HG02885 (cell line): ENCODE results near the gene MRPS6.

Experiments
- ATAC-seq: cut with Tn5 transposase; IDR thresholded peaks from one replicate; pipeline ENCODE4 v1.9.1; 2021; ENCODE audit warnings: mild to moderate bottlenecking; ENCODE audit not compliant: unreplicated experiment, poor library complexity

MRPS6 gene

GRCh38 chr21:34073032-34073748, at the start of gene MRPS6, which contains the start of gene SLC5A3:
MRPS6 (plus strand) TSS chr21:34073578; CDS start chr21:34073701, 123 bp downstream.
SLC5A3 (plus strand) TSS chr21:34073578; CDS start chr21:34095199, 21,621 bp downstream.
- ATAC-seq: peak; percentile 79

GRCh38 chr21:34023691-34024373, 49.5 kb upstream of the MRPS6 start:
- ATAC-seq: no peak

GRCh38 chr21:34024374-34024693, 49.0 kb upstream of the MRPS6 start:
- no peak for ATAC-seq

GRCh38 chr21:34027721-34028461, 45.5 kb upstream of the MRPS6 start:
- ATAC-seq: no peak

GRCh38 chr21:34029743-34030528, 43.4 kb upstream of the MRPS6 start:
- peak; percentile 98 for ATAC-seq

GRCh38 chr21:34031835-34032370, 41.5 kb upstream of the MRPS6 start:
- ATAC-seq: peak; percentile 47

- no peak for ATAC-seq
These were observed 38.9 kb upstream of the MRPS6 start for GRCh38 chr21:34034369-34035014.

- ATAC-seq: no peak
These were observed 37.6 kb upstream of the MRPS6 start for GRCh38 chr21:34035619-34036354.

- ATAC-seq: no peak
These were observed 36.2 kb upstream of the MRPS6 start for GRCh38 chr21:34037009-34037795.

- ATAC-seq: no peak
These were observed 33.5 kb upstream of the MRPS6 start for GRCh38 chr21:34039678-34040382.

- no peak for ATAC-seq
These were observed 30.6 kb upstream of the MRPS6 start for GRCh38 chr21:34042735-34043134.

- no peak for ATAC-seq
These were observed 30.0 kb upstream of the MRPS6 start for GRCh38 chr21:34043333-34043732.

- peak; percentile 68 for ATAC-seq
These were observed 26.5 kb upstream of the MRPS6 start for GRCh38 chr21:34046917-34047316.

GRCh38 chr21:34047835-34048234, 25.5 kb upstream of the MRPS6 start:
- no peak for ATAC-seq

GRCh38 chr21:34052171-34052570, 21.2 kb upstream of the MRPS6 start:
- ATAC-seq: no peak

- ATAC-seq: no peak
These were observed 19.1 kb upstream of the MRPS6 start for GRCh38 chr21:34054259-34054658.

- no peak for ATAC-seq
These were observed 17.8 kb upstream of the MRPS6 start for GRCh38 chr21:34055615-34056014.

GRCh38 chr21:34061983-34062382, 11.4 kb upstream of the MRPS6 start:
- peak; percentile 51 for ATAC-seq
